GM21576 (cell line): ENCODE measurements around the gene TKT.

Experiments used
- ATAC-seq: cut with Tn5 transposase; IDR thresholded peaks from one replicate; pipeline ENCODE4 v1.9.1; 2021; ENCODE audit warnings: mild to moderate bottlenecking, moderate library complexity; ENCODE audit not compliant: unreplicated experiment

The TKT gene

GRCh38 chr3:53183514-53183913 lies 72.3 kb downstream of the TKT start:
- ATAC-seq = no peak

- no peak for ATAC-seq
Measured at GRCh38 chr3:53182764-53183355, 73.0 kb downstream of the TKT start.

- no peak for ATAC-seq
Measured at GRCh38 chr3:53181528-53181927, 74.3 kb downstream of the TKT start.

GRCh38 chr3:53181024-53181371 lies 74.8 kb downstream of the TKT start:
- ATAC-seq = peak; percentile 10

GRCh38 chr3:53180305-53181023 lies 75.4 kb downstream of the TKT start:
- peak; percentile 90 for ATAC-seq

- no peak for ATAC-seq
Measured at GRCh38 chr3:53179580-53179979, 76.2 kb downstream of the TKT start.

GRCh38 chr3:53178246-53178645 lies 77.6 kb downstream of the TKT start:
- no peak for ATAC-seq

GRCh38 chr3:53175613-53176540 lies 79.9 kb downstream of the TKT start:
- ATAC-seq = no peak
